CMK (cell line): ENCODE results near the gene TSPO.
A peak's percentile ranks its signal among the peaks of the same experiment; 100 is the strongest.

ENCODE experiments used
- DNase-seq: peaks from one replicate; pipeline ENCODE4 v3.0.0-alpha.2; 2010; ENCODE audit warnings: low read depth

Gene TSPO

DNA sequence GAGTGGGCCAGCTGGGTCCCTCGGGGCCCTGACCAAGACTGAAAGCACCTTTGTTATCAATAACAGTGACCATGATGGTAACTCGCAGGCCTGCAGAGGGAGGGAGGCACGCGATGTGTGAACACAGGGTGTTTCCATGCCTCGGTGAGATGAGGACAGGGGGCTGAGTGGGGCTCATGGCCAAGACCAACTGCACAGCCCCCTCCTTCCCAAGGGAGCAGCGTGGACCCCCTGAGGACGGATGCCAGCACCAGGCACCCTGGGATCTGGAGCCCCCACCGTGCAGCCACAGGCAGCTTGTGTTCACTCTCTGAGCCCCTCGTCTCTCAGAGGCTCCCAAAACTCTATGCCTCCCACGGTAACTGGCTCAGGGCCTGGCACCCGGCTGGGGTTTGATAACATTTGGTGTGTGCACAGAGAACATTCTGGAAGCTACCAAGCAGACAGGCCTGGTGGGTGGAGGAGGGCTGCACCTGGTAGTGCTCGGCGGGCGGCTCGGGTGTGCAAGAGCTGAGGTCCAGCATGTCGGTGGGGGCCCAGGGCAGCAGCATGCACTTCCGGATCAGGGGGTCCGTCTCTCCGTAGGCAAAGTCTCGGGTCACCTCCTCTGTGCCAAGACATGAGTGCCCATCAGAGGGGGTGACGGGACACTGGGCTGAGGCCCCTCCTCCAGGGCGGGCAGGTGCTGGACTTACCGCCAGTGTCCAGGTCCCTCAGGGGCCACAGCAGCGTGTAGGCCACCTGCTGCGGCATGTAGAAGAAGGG, 28.0 kb downstream of the TSPO start:
- no peak for DNase-seq

GRCh38 chr22:43179911-43180195, 28.5 kb downstream of the TSPO start:
- DNase-seq = no peak

- DNase-seq = no peak
These were observed 29.3 kb downstream of the TSPO start for GRCh38 chr22:43180670-43181069.

- no peak for DNase-seq
These were observed 30.1 kb downstream of the TSPO start for GRCh38 chr22:43181321-43182076.

GRCh38 chr22:43182118-43182517, 30.8 kb downstream of the TSPO start:
- DNase-seq = no peak

- no peak for DNase-seq
These were observed 31.4 kb downstream of the TSPO start for GRCh38 chr22:43182726-43183125.

GRCh38 chr22:43183496-43184277, 32.3 kb downstream of the TSPO start:
- DNase-seq = peak; percentile 84

- no peak for DNase-seq
These were observed 34.5 kb downstream of the TSPO start for GRCh38 chr22:43185860-43186261.

- no peak for DNase-seq
These were observed 35.2 kb downstream of the TSPO start, which contains the start of gene TTLL12 for GRCh38 chr22:43186272-43187170. Gene TTLL12, minus strand, starts transcription at chr22:43187134. Its CDS starts 65 bp downstream, at chr22:43187069.

DNA sequence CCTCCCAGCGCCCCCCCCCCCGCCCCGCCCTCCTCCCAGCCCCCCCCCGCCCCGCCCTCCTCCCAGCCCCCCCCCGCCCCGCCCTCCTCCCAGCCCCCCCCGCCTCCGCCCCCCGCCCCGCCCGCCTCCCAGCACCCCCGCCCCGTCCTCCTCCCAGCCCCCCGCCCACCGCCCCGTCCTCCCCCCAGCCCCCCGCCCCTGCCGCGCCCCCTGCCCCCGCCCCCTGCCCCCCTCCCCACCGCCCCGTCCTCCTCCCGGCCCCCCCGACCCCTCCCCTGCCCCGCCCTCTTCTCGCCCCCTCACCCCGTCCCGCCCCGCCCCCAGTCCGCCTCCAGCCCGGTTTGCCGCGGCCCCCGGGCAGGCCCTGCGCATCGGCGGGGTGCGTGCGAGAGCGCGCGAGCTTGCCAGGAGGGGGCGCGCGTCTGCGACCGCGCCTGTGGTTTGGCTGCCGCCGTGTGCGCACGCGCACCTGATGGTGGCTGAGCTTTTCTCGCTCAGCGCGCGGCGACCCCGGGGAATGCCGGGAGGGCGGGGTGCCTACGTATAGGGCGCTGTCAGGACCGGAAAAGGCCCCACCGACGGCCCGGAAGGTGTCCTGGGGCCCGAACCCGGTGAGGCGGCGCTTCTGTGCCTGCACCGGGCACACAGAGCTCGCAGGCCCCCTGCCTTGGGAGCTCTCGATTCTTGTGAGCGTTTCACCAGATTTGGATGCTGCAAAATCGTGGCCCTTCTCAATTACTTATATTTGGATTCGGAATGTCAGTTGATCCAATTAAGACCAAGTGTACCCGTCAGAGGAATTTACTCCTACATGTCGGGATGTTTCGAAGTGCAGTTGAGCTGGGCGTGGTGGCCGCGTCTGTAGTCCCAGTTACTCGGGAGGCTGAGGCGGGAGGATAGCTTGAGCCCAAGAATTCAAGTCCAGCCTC, 36.1 kb downstream of the TSPO start:
- DNase-seq = peak; percentile 85

DNA sequence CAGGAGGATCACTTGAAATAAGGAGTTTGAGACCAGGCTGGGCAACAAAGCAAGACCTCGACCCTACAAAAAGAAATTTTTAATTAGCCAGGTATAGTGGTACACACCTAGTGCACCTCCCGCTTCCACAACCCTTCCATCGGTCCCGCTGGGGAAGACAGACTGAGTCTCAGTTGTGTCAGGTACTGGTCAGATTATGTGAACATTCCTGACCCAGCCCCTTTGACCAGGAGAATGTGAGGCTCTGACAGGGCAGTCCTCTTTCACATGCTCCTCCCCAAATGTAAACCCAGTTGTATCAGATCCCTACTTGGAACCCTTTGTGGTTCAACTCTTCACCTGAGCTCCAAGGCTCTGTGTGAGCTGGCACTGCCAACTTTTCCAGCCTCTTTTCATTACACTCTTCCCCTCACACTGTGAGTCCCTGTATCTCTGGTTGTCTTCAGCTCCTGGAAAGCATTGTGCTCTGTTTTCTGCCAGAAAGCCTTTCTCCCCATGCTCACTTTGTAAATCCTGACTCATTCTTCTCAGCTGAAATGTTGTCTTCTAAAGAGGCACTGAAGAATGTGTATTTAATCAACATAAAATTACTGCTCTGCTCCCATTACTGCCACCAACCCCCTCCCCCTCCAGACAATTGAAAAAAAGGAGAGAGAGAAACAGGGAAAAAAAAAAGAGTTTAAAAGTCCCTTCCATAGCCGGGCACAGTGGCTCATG, 37.6 kb downstream of the TSPO start:
- DNase-seq = no peak

- no peak for DNase-seq
These were observed 40.5 kb downstream of the TSPO start for GRCh38 chr22:43191831-43192230.

GRCh38 chr22:43197271-43197941, 46.0 kb downstream of the TSPO start:
- DNase-seq = no peak

- DNase-seq = no peak
These were observed 46.8 kb downstream of the TSPO start for GRCh38 chr22:43198126-43198525.

- DNase-seq = no peak
These were observed 47.6 kb downstream of the TSPO start for GRCh38 chr22:43198936-43199335.

DNA sequence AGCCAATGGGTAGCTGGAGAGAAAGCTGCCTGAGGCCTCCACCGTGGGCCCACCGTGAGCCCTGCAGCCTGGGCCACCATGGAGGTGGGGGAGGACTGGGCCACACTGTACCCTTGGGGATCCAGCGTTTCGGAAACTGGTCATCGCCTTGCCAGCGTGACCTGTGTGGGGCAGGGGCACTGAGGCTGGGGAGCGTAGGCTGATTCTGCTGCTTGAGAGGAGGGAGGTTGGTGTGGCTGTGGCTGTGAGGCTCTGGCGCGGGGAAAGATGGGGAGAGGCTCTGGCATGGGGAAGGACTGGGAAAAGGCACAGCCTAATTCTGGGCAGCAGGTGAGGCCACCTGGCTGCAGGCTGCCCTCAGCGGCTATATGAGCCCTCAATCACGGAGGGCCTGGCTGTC, 48.2 kb downstream of the TSPO start:
- DNase-seq = no peak

GRCh38 chr22:43200031-43200430, 48.7 kb downstream of the TSPO start:
- no peak for DNase-seq

DNA sequence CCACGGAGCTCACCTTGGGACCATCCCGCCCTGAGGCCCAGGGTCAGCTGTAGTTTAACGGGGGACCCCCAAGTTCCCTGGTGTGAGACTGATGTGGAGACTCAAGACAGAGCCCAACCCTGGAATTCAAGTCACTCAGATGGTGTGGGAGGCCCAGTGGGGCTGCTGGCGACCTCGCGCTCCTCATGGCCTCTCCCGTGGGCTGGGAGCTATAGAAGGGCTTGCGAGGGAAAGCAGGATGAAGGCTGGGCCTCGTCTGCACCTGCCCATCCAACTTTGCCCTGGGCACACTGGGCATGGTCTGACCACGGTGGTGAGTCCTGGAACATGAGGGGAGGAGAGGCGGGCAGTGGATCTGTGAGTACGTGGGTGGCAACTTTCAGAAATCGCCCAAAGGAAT, 49.2 kb downstream of the TSPO start:
- DNase-seq = no peak

GRCh38 chr22:43201486-43202219, 50.3 kb downstream of the TSPO start:
- no peak for DNase-seq
